GM12878 (cell line): ENCODE data around the gene DDX19B. TPM values are rescaled to one million over a fixed set of nuclear protein-coding genes. Genes with fewer than 3 reads are reported as not detected.
"Not testable (repeated sequence)": the region's sequence is repeated elsewhere in the genome, so short reads cannot be mapped to it uniquely, and the experiment has no call there.

ENCODE experiments used
- ATAC-seq: fragments of 200-7000 bp; cut with Tn5 transposase; 3 replicates; pipeline ENCODE4 v1.9.1; 2020; ENCODE audit warnings: mild to moderate bottlenecking, moderate library complexity
- BruUV-seq: library from RNA; stranded (reverse); fragments of 400-500 nt; replicated peaks from 2 replicates; lab custom pipeline; 2021; lab: Mats Ljungman, UMichigan
- CTCF ChIA-PET: fragments of 300-600 bp; sonication (Branson Sonifier 250); formaldehyde crosslinking; extraction: SDS; loops from one replicate; lab custom pipeline; 2021; ENCODE audit warnings: inconsistent platforms; lab: Yijun Ruan, JAX
- POLR2A ChIA-PET: fragments of 350-600 bp; formaldehyde crosslinking; extraction: SDS; loops from one replicate; lab custom pipeline; 2021; ENCODE audit warnings: inconsistent platforms; lab: Charles Lee
- RAD21 ChIA-PET: fragments of 300-600 bp; sonication (Branson Sonifier 250); formaldehyde crosslinking; loops from one replicate; lab custom pipeline; 2023; ENCODE audit warnings: antibody characterized with exemption; ENCODE audit not compliant: unreplicated experiment; lab: Charles Lee
- SMC1A ChIA-PET: fragments of 300-600 bp; sonication (Branson Sonifier 250); formaldehyde crosslinking; loops from one replicate; lab custom pipeline; 2023; ENCODE audit not compliant: unreplicated experiment, uncharacterized antibody; lab: Charles Lee
- DNase-seq: peaks from one replicate; pipeline ENCODE4 v3.0.0-alpha.2; 2011; ENCODE audit warnings: low read depth, low spot score
- FAIRE-seq: peaks from 3 replicates; lab custom pipeline; 2011; peaks lifted over from hg19 to GRCh38; lab: Jason Lieb, UNC
- H2AFZ ChIP-seq: 2 replicates; pipeline ENCODE4 v1.6.0; 2011; ENCODE audit warnings: low read depth, low read length, control low read depth; ENCODE audit not compliant: control insufficient read depth
- H3K27ac ChIP-seq: 2 replicates; pipeline ENCODE4 v1.5.1; 2011; ENCODE audit warnings: control low read depth; ENCODE audit not compliant: control insufficient read depth, insufficient read depth
- H3K27me3 ChIP-seq, 2 experiments: replicated peaks in 1 of 2; 2 replicates each; pipeline versions ENCODE4 v1.6.0 to v1.6.1; 2011; ENCODE audit warnings: low read length in 1 of 2; ENCODE audit not compliant: control insufficient read depth in 2 of 2, insufficient read depth in 2 of 2
- H3K36me3 ChIP-seq, 2 experiments: 2 replicates each; pipeline ENCODE4 v1.5.1; 2011; ENCODE audit warnings: low read length in 1 of 2; ENCODE audit not compliant: control insufficient read depth in 2 of 2, insufficient read depth in 2 of 2
- H3K4me1 ChIP-seq: 2 replicates; pipeline ENCODE4 v1.6.1; 2011; ENCODE audit warnings: mild to moderate bottlenecking, low read length, moderate library complexity, mixed read lengths; ENCODE audit not compliant: control insufficient read depth, insufficient read depth
- H3K4me2 ChIP-seq: 2 replicates; pipeline ENCODE4 v1.6.0; 2011; ENCODE audit warnings: control low read depth; ENCODE audit not compliant: control insufficient read depth, insufficient read depth
- H3K4me3 ChIP-seq: fragments of 200-600 bp; sonication (generic); 2 replicates; pipeline ENCODE4 v1.5.1; 2016
- H3K79me2 ChIP-seq: 2 replicates; pipeline ENCODE4 v1.6.0; 2011; ENCODE audit warnings: low read length; ENCODE audit not compliant: control insufficient read depth, insufficient read depth
- H3K9ac ChIP-seq: 2 replicates; pipeline ENCODE4 v1.8.0; 2011; ENCODE audit warnings: low read length, control low read depth, mixed read lengths; ENCODE audit not compliant: control insufficient read depth, insufficient read depth
- H3K9me3 ChIP-seq: replicated peaks from 3 replicates; pipeline ENCODE4 v1.5.1; 2011; ENCODE audit warnings: mild to moderate bottlenecking, low read length; ENCODE audit not compliant: control insufficient read depth, insufficient read depth
- H4K20me1 ChIP-seq: 2 replicates; pipeline ENCODE4 v1.6.0; 2011; ENCODE audit not compliant: control insufficient read depth, insufficient read depth
- IRF5 ChIP-seq: fragments of 450-650 bp; IDR thresholded peaks from 2 replicates; pipeline ENCODE4 v1.6.1; 2017; ENCODE audit warnings: borderline replicate concordance
- MTA3 ChIP-seq: IDR thresholded peaks from 2 replicates; pipeline ENCODE4 v1.6.1; 2012; ENCODE audit warnings: low read length, inconsistent platforms, borderline replicate concordance
- RAD21 ChIP-seq: IDR thresholded peaks from 2 replicates; pipeline ENCODE4 v1.6.1; 2011; ENCODE audit warnings: mild to moderate bottlenecking, low read depth, low read length, moderate library complexity; ENCODE audit not compliant: insufficient read depth
- RAD51 ChIP-seq: fragments of 450-650 bp; IDR thresholded peaks from 2 replicates; pipeline ENCODE4 v1.6.1; 2016; ENCODE audit warnings: moderate library complexity, mild to moderate bottlenecking, inconsistent platforms
- WGBS: methylation state at CpG from one replicate; pipeline ENCODE4 v1.1.6; 2016; ENCODE audit warnings: low lambda C conversion rate; ENCODE audit not compliant: insufficient replicate concordance, insufficient coverage; ENCODE audit errors: missing lambda C conversion rate; 5-methylcytosine and 5-hydroxymethylcytosine counted together
- in situ Hi-C: fragments of 300-500 bp; cut with MboI; formaldehyde crosslinking; loops from 9 replicates; pipeline ENCODE4 v1.14.3; 2018; ENCODE audit warnings: mixed read lengths
- intact Hi-C: fragments of 100-400 bp; cut with micrococcal nuclease; formaldehyde crosslinking; loops from one replicate; pipeline ENCODE4 v1.14.2; 2022; ENCODE audit not compliant: unreplicated experiment
- polyA plus RNA-seq, 11 experiments: library from polyadenylated mRNA; depleted of rRNA in 4 of 11; unstranded in 6 of 11; stranded (reverse) in 5 of 11; fragments of >200 nt; fragmentation: Nextera tagmentation in 4 of 11; fragmentation: Illumina TruSeq in 1 of 11; extraction: Ambion mirVana in 4 of 11; extraction: Trizol in 1 of 11; gene quantifications; 1 replicate in 1 of 11; 2 replicates in 10 of 11; pipeline versions ENCODE4 v1.2.1 to v1.2.3, GENCODE V29; 2011 to 2016; ENCODE audit warnings: inconsistent platforms in 2 of 11, missing spikeins in 2 of 11, low read depth in 1 of 11
- total RNA-seq, 4 experiments: library from RNA; depleted of rRNA in 3 of 4; stranded (reverse); fragments of >200 nt in 3 of 4; fragmentation: Illumina TruSeq in 1 of 4; extraction: Trizol in 1 of 4; gene quantifications; 2 replicates each; pipeline versions ENCODE4 v1.2.1 to v1.2.3, GENCODE V29; 2013 to 2021
- TF ChIP-seq, protein P1 (sequence below): fragments of 450-650 bp; IDR thresholded peaks from 2 replicates; pipeline ENCODE4 v1.6.1; 2017; ENCODE audit warnings: mild to moderate bottlenecking, moderate library complexity

The DDX19B gene
- total and polyA plus RNA-seq, 10 of the 15 experiments (the other 5 are each of a cell fraction or from before 2014, with no cell fraction given): 14.1 to 69.1 (median 42.5) TPM

GRCh38 chr16:70267516-70267915 is 31.5 kb upstream of the DDX19B start (continued):
- peak; percentile 38; the same call in 1 of the 2 replicates for TF ChIP-seq RAD21

DNA sequence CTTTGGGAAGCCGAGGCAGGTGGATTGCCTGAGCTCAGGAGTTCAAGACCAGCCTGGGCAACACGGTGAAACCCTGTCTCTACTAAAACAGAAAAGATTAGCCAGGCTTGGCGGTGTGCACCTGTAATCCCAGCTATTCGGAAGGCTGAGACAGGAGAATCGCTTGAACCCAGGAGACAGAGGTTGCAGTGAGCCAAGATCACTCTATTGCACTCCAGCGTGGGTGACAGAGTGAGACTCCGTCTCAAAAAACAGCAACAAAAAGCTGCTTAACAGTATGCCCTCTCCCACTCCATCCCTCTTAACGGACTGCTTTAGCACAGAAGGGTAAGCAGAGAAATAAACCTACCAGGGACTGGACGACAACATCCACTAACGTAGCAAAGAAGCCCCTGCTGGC is 31.1 kb upstream of the DDX19B start:
- ChIA-PET RAD21 (interaction anchor here (1.6 kb wide), 1 partner anchor 106 kb away, joined by 3 read pairs; no protein-coding TSS in a partner anchor), SMC1A (interaction anchor here (0.9 to 1.1 kb wide), 2 partner anchors 21 to 109 kb away, joined by 3 read pairs; no protein-coding TSS in a partner anchor), CTCF (interaction anchor here (0.8 to 2.9 kb wide), 13 partner anchors 8 to 103 kb away, joined by 3 to 14 read pairs (median 5); partner anchors contain the start of genes AARS1, DDX19A, DDX19B and EXOSC6)
- WGBS: 98% methylated on average over 10 of the region's 10 CpGs
- H3K79me2 ChIP-seq, H3K9me3 ChIP-seq, H4K20me1 ChIP-seq, intact Hi-C loops, H3K27me3 ChIP-seq, FAIRE-seq, H3K9ac ChIP-seq, H3K4me3 ChIP-seq, H2AFZ ChIP-seq, ATAC-seq, H3K4me2 ChIP-seq, H3K27ac ChIP-seq, H3K4me1 ChIP-seq, POLR2A ChIA-PET, DNase-seq, BruUV-seq: not testable (repeated sequence)
- in situ Hi-C loops: loop anchor here (5.0 kb wide), 1 partner anchor 279 kb away; no protein-coding TSS in a partner anchor
- H3K36me3 ChIP-seq: peaks cover 30 to 41% of the 10 kb centered on the region in 2 experiments

DNA sequence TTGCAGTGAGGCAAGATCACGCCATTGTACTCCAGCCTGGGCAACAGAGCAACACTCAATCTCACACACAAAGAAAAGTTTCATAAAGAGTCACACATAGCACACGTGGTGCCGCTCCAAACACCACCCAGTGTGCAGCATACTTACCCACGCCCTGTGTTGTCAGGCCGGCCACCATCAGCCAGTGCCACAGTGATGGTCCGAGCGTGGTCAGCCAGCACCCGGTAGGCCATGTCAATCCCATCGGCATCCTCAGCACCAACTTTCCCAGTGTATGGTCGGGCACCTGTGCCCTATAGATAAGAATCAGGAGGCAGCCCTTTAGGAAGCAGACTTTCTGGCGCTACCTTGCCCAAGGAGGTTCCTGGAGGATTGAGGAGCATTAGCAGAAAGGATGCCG is 29.5 kb upstream of the DDX19B start:
- no TSS peak for BruUV-seq
- in situ Hi-C loops: loop anchor here (5.0 kb wide), 1 partner anchor 278 kb away; no protein-coding TSS in a partner anchor
- WGBS: 96% methylated on average over 12 of the region's 12 CpGs
- Histone ChIP-seq H3K36me3 (peaks cover 29 to 40% of the 10 kb centered on the region in 2 experiments), H3K9me3 (no peaks in the 10 kb centered on the region), H3K4me2 (no peak overlapping the region), H3K4me1 (no peaks in the 10 kb centered on the region), H4K20me1 (no peaks in the 10 kb centered on the region), H3K27ac (no peak overlapping the region), H3K79me2 (no peaks in the 10 kb centered on the region), H3K27me3 (no peaks in the 10 kb centered on the region), H3K9ac (no peak overlapping the region), H3K4me3 (no peak overlapping the region), H2AFZ (no peak overlapping the region)
- ATAC-seq: no peak
- POLR2A ChIA-PET: no interaction called here
- SMC1A ChIA-PET: no interaction called here
- RAD21 ChIA-PET: no interaction called here
- CTCF ChIA-PET: no interaction called here
- intact Hi-C loops: no loop called here
- DNase-seq: no peak
- FAIRE-seq: no peak
- TF ChIP-seq RAD51 (no peak), IRF5 (no peak), MTA3 (no peak)
- TF ChIP-seq, protein P1, sequence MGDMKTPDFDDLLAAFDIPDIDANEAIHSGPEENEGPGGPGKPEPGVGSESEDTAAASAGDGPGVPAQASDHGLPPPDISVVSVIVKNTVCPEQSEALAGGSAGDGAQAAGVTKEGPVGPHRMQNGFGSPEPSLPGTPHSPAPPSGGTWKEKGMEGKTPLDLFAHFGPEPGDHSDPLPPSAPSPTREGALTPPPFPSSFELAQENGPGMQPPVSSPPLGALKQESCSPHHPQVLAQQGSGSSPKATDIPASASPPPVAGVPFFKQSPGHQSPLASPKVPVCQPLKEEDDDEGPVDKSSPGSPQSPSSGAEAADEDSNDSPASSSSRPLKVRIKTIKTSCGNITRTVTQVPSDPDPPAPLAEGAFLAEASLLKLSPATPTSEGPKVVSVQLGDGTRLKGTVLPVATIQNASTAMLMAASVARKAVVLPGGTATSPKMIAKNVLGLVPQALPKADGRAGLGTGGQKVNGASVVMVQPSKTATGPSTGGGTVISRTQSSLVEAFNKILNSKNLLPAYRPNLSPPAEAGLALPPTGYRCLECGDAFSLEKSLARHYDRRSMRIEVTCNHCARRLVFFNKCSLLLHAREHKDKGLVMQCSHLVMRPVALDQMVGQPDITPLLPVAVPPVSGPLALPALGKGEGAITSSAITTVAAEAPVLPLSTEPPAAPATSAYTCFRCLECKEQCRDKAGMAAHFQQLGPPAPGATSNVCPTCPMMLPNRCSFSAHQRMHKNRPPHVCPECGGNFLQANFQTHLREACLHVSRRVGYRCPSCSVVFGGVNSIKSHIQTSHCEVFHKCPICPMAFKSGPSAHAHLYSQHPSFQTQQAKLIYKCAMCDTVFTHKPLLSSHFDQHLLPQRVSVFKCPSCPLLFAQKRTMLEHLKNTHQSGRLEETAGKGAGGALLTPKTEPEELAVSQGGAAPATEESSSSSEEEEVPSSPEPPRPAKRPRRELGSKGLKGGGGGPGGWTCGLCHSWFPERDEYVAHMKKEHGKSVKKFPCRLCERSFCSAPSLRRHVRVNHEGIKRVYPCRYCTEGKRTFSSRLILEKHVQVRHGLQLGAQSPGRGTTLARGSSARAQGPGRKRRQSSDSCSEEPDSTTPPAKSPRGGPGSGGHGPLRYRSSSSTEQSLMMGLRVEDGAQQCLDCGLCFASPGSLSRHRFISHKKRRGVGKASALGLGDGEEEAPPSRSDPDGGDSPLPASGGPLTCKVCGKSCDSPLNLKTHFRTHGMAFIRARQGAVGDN: no peak
